GM12878 (cell line): ENCODE results near the gene EVC. TPM values are rescaled to one million over a fixed set of nuclear protein-coding genes. Genes with fewer than 3 reads are reported as not detected.

Source experiments
- BCL11A ChIP-seq: IDR thresholded peaks from 2 replicates; pipeline ENCODE4 v1.6.1; 2011; ENCODE audit warnings: low read depth, low read length
- CBX5 ChIP-seq: sonication (generic); IDR thresholded peaks from 2 replicates; pipeline ENCODE4 v1.6.1; 2016; ENCODE audit warnings: low read depth, moderate library complexity, mild to moderate bottlenecking, inconsistent platforms
- CREB1 ChIP-seq: IDR thresholded peaks from 2 replicates; pipeline ENCODE4 v1.6.1; 2012; ENCODE audit warnings: low read depth, mild to moderate bottlenecking, inconsistent platforms
- CTCF ChIP-seq, 3 experiments: IDR thresholded peaks in 2 of 3; conservative IDR thresholded peaks in 1 of 3; 2 replicates each; pipeline ENCODE4 v1.5.1; 2011; ENCODE audit warnings: low read depth in 3 of 3, low read length in 3 of 3, mild to moderate bottlenecking in 3 of 3, control low read depth in 2 of 3, moderate library complexity in 2 of 3, inconsistent platforms in 1 of 3, mixed read lengths in 1 of 3; ENCODE audit not compliant: control insufficient read depth in 2 of 3, insufficient read depth in 1 of 3; ENCODE audit errors: extremely low read depth in 1 of 3
- EGR1 ChIP-seq, 2 experiments: IDR thresholded peaks; 1 replicate in 1 of 2; 2 replicates in 1 of 2; pipeline ENCODE4 v1.6.1; 2011 to 2012; ENCODE audit warnings: low read depth in 2 of 2, low read length in 2 of 2, borderline replicate concordance in 1 of 2, mild to moderate bottlenecking in 1 of 2, moderate library complexity in 1 of 2
- ESRRA ChIP-seq: IDR thresholded peaks from 2 replicates; pipeline ENCODE4 v1.6.1; 2012; ENCODE audit warnings: mild to moderate bottlenecking, low read length, improper control_type of control experiment
- HSF1 ChIP-seq: fragments of 150-350 bp; IDR thresholded peaks from 2 replicates; pipeline ENCODE4 v1.6.1; 2014; ENCODE audit warnings: mild to moderate bottlenecking, low read depth, low read length
- IKZF2 ChIP-seq, 2 experiments: fragments of 450-650 bp; IDR thresholded peaks; 2 replicates each; pipeline ENCODE4 v1.6.1; 2017; ENCODE audit warnings: mild to moderate bottlenecking in 2 of 2, moderate library complexity in 2 of 2
- KDM1A ChIP-seq: fragments of 200-600 bp; sonication (generic); IDR thresholded peaks from 2 replicates; pipeline ENCODE4 v1.6.1; 2016; ENCODE audit warnings: borderline replicate concordance
- MXI1 ChIP-seq: fragments of 150-350 bp; IDR thresholded peaks from 2 replicates; pipeline ENCODE4 v1.6.1; 2011; ENCODE audit warnings: low read depth, mild to moderate bottlenecking, inconsistent platforms, low read length, improper control_type of control experiment
- PBX3 ChIP-seq: IDR thresholded peaks from 2 replicates; pipeline ENCODE4 v1.6.1; 2011; ENCODE audit warnings: mild to moderate bottlenecking, low read depth, low read length, moderate library complexity; ENCODE audit not compliant: insufficient replicate concordance
- POLR2A ChIP-seq: IDR thresholded peaks from 2 replicates; pipeline ENCODE4 v1.6.1; 2011; ENCODE audit warnings: low read depth, mild to moderate bottlenecking, low read length
- POU2F2 ChIP-seq: IDR thresholded peaks from 3 replicates; pipeline ENCODE4 v1.6.1; 2011; ENCODE audit warnings: low read depth, mild to moderate bottlenecking, low read length, borderline replicate concordance
- SMAD1 ChIP-seq: fragments of 450-650 bp; IDR thresholded peaks from 2 replicates; pipeline ENCODE4 v1.6.1; 2018; ENCODE audit warnings: mild to moderate bottlenecking, low read depth; ENCODE audit not compliant: partially characterized antibody
- STAT1 ChIP-seq: fragments of 450-650 bp; conservative IDR thresholded peaks from 2 replicates; pipeline ENCODE4 v1.6.1; 2014; ENCODE audit warnings: antibody characterized with exemption, mild to moderate bottlenecking
- SUZ12 ChIP-seq: fragments of 200-600 bp; sonication (generic); IDR thresholded peaks from one replicate; pipeline ENCODE4 v1.6.1; 2018; ENCODE audit warnings: antibody characterized with exemption, mild to moderate bottlenecking; ENCODE audit not compliant: unreplicated experiment
- YY1 ChIP-seq: IDR thresholded peaks from 2 replicates; pipeline ENCODE4 v1.6.1; 2011; ENCODE audit warnings: low read depth, mild to moderate bottlenecking, low read length
- ZBED1 ChIP-seq: IDR thresholded peaks from 2 replicates; pipeline ENCODE4 v1.6.1; 2016; ENCODE audit warnings: borderline replicate concordance
- ZNF622 ChIP-seq: fragments of 450-650 bp; IDR thresholded peaks from 2 replicates; pipeline ENCODE4 v1.6.1; 2017; ENCODE audit warnings: mild to moderate bottlenecking, inconsistent platforms
- ZSCAN29 ChIP-seq: fragments of 450-650 bp; IDR thresholded peaks from 2 replicates; pipeline ENCODE4 v1.6.1; 2017; ENCODE audit warnings: mild to moderate bottlenecking, moderate library complexity
- polyA plus RNA-seq, 11 experiments: library from polyadenylated mRNA; depleted of rRNA in 4 of 11; unstranded in 6 of 11; stranded (reverse) in 5 of 11; fragments of >200 nt; fragmentation: Nextera tagmentation in 4 of 11; fragmentation: Illumina TruSeq in 1 of 11; extraction: Ambion mirVana in 4 of 11; extraction: Trizol in 1 of 11; gene quantifications; 1 replicate in 1 of 11; 2 replicates in 10 of 11; pipeline versions ENCODE4 v1.2.1 to v1.2.3, GENCODE V29; 2011 to 2016; ENCODE audit warnings: inconsistent platforms in 2 of 11, missing spikeins in 2 of 11, low read depth in 1 of 11
- total RNA-seq, 4 experiments: library from RNA; depleted of rRNA in 3 of 4; stranded (reverse); fragments of >200 nt in 3 of 4; fragmentation: Illumina TruSeq in 1 of 4; extraction: Trizol in 1 of 4; gene quantifications; 2 replicates each; pipeline versions ENCODE4 v1.2.1 to v1.2.3, GENCODE V29; 2013 to 2021
- TF ChIP-seq, protein P1 (sequence below): fragments of 450-650 bp; IDR thresholded peaks from 2 replicates; pipeline ENCODE4 v1.6.1; 2017; ENCODE audit warnings: mild to moderate bottlenecking
- TF ChIP-seq, protein P2 (sequence below): IDR thresholded peaks from 2 replicates; pipeline ENCODE4 v1.6.1; 2011; ENCODE audit warnings: borderline replicate concordance, low read depth, mild to moderate bottlenecking, moderate library complexity, low read length; ENCODE audit not compliant: insufficient read depth, poor library complexity, severe bottlenecking

Gene EVC
- total and polyA plus RNA-seq, 10 of the 15 experiments (the other 5 are each of a cell fraction or from before 2014, with no cell fraction given) = 0.87 to 55.9 (median 15.6) TPM

DNA sequence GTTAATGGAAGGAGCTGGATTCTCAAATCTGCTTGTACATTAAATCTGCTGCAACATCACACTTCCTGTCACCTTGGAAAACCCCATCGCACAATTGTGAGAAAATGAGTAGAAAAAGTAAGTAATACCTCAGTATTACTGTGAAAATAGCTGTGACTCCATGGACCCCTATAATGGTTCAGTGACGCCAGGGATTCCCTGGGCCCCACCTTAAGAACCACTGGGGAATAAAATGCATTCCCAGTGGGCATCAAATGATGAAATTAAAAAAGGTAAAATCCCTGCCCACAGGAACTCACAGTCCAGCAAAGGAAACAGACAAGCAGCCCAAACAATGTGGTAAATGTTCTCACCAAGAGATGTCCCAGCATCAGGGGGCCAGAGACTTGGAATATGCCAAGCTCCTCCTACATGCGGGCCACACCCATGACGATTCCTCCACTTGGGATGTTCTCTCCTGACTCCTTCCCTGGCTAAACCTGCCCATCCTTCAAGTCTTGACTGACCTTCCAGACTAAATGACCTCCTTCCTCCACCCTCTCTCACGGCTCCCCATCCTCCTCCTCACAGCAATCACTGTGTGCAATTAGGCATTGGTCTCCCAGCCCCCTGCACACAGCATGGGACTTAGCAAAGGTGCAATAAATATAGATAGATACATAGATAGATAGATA, 5.2 kb upstream of the EVC start (continued):
- TF ChIP-seq PBX3 = no peak
- TF ChIP-seq, protein P1, sequence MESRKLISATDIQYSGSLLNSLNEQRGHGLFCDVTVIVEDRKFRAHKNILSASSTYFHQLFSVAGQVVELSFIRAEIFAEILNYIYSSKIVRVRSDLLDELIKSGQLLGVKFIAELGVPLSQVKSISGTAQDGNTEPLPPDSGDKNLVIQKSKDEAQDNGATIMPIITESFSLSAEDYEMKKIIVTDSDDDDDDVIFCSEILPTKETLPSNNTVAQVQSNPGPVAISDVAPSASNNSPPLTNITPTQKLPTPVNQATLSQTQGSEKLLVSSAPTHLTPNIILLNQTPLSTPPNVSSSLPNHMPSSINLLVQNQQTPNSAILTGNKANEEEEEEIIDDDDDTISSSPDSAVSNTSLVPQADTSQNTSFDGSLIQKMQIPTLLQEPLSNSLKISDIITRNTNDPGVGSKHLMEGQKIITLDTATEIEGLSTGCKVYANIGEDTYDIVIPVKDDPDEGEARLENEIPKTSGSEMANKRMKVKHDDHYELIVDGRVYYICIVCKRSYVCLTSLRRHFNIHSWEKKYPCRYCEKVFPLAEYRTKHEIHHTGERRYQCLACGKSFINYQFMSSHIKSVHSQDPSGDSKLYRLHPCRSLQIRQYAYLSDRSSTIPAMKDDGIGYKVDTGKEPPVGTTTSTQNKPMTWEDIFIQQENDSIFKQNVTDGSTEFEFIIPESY = no peak
- no peak for TF ChIP-seq POU2F2
- no peak for TF ChIP-seq CBX5
- no peak for TF ChIP-seq BCL11A
- TF ChIP-seq SUZ12 = no peak
- no peak for TF ChIP-seq ZSCAN29
- no peak for TF ChIP-seq YY1
- peak; percentile 60; the same call in 1 of the 2 replicates for TF ChIP-seq CREB1
- no peak for TF ChIP-seq CTCF (IDR thresholded peaks at IDR 0.05 in 2 of 3, conservative IDR thresholded peaks at IDR 0.05 in 1 of 3; ENCODE audit: control insufficient read depth in 2 of 3, extremely low read depth in 1 of 3, insufficient read depth in 1 of 3, low read depth in 3 of 3, low read length in 3 of 3)
- no peak for TF ChIP-seq ESRRA
- no peak for TF ChIP-seq STAT1
- no peak for TF ChIP-seq MXI1
- peak; percentile 19 to 31; a peak in 2 of 4 replicates for TF ChIP-seq IKZF2 (IDR thresholded peaks at IDR 0.05)
- no peak for TF ChIP-seq ZBED1
- no peak for TF ChIP-seq SMAD1
- TF ChIP-seq POLR2A = no peak
- no peak for TF ChIP-seq ZNF622
- TF ChIP-seq EGR1 (IDR thresholded peaks at IDR 0.05; ENCODE audit: borderline replicate concordance in 1 of 2, low read depth in 2 of 2, low read length in 2 of 2) = no peak
- TF ChIP-seq, protein P2, sequence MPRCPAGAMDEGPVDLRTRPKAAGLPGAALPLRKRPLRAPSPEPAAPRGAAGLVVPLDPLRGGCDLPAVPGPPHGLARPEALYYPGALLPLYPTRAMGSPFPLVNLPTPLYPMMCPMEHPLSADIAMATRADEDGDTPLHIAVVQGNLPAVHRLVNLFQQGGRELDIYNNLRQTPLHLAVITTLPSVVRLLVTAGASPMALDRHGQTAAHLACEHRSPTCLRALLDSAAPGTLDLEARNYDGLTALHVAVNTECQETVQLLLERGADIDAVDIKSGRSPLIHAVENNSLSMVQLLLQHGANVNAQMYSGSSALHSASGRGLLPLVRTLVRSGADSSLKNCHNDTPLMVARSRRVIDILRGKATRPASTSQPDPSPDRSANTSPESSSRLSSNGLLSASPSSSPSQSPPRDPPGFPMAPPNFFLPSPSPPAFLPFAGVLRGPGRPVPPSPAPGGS = peak; percentile 86
- no peak for TF ChIP-seq HSF1
- no peak for TF ChIP-seq KDM1A
